Measurements from ENCODE around the gene CCDC183. TPM values are rescaled to one million over a fixed set of nuclear protein-coding genes. Genes with fewer than 3 reads are reported as not detected.

CCDC183 gene
- total and polyA plus RNA-seq, 2 of the 4 experiments (the other 2 are of a cell fraction) = under 0.01 to 0.29 TPM

- Histone ChIP-seq H3K18ac (ENCODE audit: low read depth, low read length) (no peak overlapping the region), H3K9me1 (ENCODE audit: insufficient read depth, low read length) (no peaks in the 10 kb centered on the region), H3K4me2 (ENCODE audit: low read depth, low read length) (no peak overlapping the region), H2BK20ac (ENCODE audit: low read depth, low read length) (no peak overlapping the region), H3K9ac (ENCODE audit: low read depth, low read length) (no peak overlapping the region), H2AK5ac (ENCODE audit: low read depth, low read length) (no peak overlapping the region), H4K8ac (ENCODE audit: low read depth in 2 of 2, low read length in 2 of 2) (no peak overlapping the region), H3K27me3 (ENCODE audit: control insufficient read depth, insufficient read depth, low read length) (peaks cover 1% of the 10 kb centered on the region; the same call in 1 of the 2 replicates), H3K79me1 (ENCODE audit: low read depth in 1 of 2, low read length in 2 of 2) (no peaks in the 10 kb centered on the region), H4K5ac (ENCODE audit: low read depth, low read length) (no peak overlapping the region), H3K23ac (ENCODE audit: low read depth, low read length) (no peak overlapping the region), H2BK5ac (ENCODE audit: low read depth, low read length, poor library complexity, severe bottlenecking) (no peak overlapping the region), H3K4ac (ENCODE audit: low read depth, low read length) (no peak overlapping the region), H4K20me1 (ENCODE audit: insufficient read depth, low read length) (no peaks in the 10 kb centered on the region), H2AFZ (replicated peaks; ENCODE audit: low read length, poor library complexity) (no peak overlapping the region), H4K91ac (ENCODE audit: insufficient read depth, low read depth, low read length) (no peak overlapping the region), H2AK9ac (replicated peaks; ENCODE audit: low read depth, low read length, poor library complexity) (no peak overlapping the region), H2BK120ac (ENCODE audit: low read depth, low read length) (no peak overlapping the region), H2BK15ac (ENCODE audit: low read depth, low read length) (no peak overlapping the region), H3K4me1 (ENCODE audit: control insufficient read depth, insufficient read depth, low read length) (no peaks in the 10 kb centered on the region), H3K56ac (ENCODE audit: extremely low read depth, insufficient read depth, low read length) (no peak overlapping the region), H3K9me3 (ENCODE audit: control insufficient read depth, insufficient read depth, low read length) (no peaks in the 10 kb centered on the region), H3K36me3 (ENCODE audit: control insufficient read depth, insufficient read depth, low read length) (no peaks in the 10 kb centered on the region), H3K14ac (replicated peaks; ENCODE audit: low read depth, low read length) (no peak overlapping the region), H3K4me3 (ENCODE audit: insufficient read depth, low read depth, low read length) (no peak overlapping the region), H3K27ac (ENCODE audit: insufficient read depth, low read length) (no peak overlapping the region)
- WGBS, 2 experiments (ENCODE audit: extremely low coverage in 2 of 2, insufficient read length in 1 of 2) = 61% methylated on average over 2 of the region's 17 CpGs; no CpG with 5 or more reads in 1 of the 2 experiments
- dilution Hi-C loops (cut with HindIII; ENCODE audit: low sequenced_read_pairs, unreplicated experiment) (no loop called here), intact Hi-C loops (cut with micrococcal nuclease) (no loop called here), in situ Hi-C loops (cut with MboI; ENCODE audit: low sequenced_read_pairs) (no loop called here)
- TF ChIP-seq POLR2A (IDR thresholded peaks at IDR 0.05; ENCODE audit: low read depth, low read length) (no peak), MAZ (IDR thresholded peaks at IDR 0.05; ENCODE audit: borderline replicate concordance, low read depth, low read length) (no peak)
- no peak for ATAC-seq (ENCODE audit: low read depth)
- ChIA-PET POLR2A (ENCODE audit: unreplicated experiment) (no interaction called here), CTCF (no interaction called here)
- BruUV-seq (replicated peaks) = no TSS peak
- DNase-seq = no peak
Observed at GRCh38 chr9:136762221-136762691, 33.9 kb upstream of the CCDC183 start.
